Measurements from ENCODE around the gene EHMT1.

EHMT1 gene

GRCh38 chr9:137618105-137619067 lies at the start of gene EHMT1:
Gene EHMT1 (plus strand): TSS chr9:137619005. CDS start chr9:137619029, 24 bp downstream.
- no peak for TF ChIP-seq CTCF (IDR thresholded peaks at IDR 0.05; ENCODE audit: low read depth, low read length)
- H3K4me3 ChIP-seq (ENCODE audit: low read depth, low read length), result peak within 1 kb of the TSS; percentile 96

- no peak overlapping the region for H3K4me3 ChIP-seq (ENCODE audit: low read depth, low read length)
- TF ChIP-seq CTCF (IDR thresholded peaks at IDR 0.05; ENCODE audit: low read depth, low read length), result no peak
These were observed 49.1 kb upstream of the EHMT1 start for GRCh38 chr9:137569609-137570203.

- H3K4me3 ChIP-seq (ENCODE audit: low read depth, low read length), result no peak overlapping the region
- TF ChIP-seq CTCF (IDR thresholded peaks at IDR 0.05; ENCODE audit: low read depth, low read length), result no peak
These were observed 48.2 kb upstream of the EHMT1 start for GRCh38 chr9:137570566-137570965.

GRCh38 chr9:137574192-137574591 lies 44.6 kb upstream of the EHMT1 start:
- no peak overlapping the region for H3K4me3 ChIP-seq (ENCODE audit: low read depth, low read length)
- no peak for TF ChIP-seq CTCF (IDR thresholded peaks at IDR 0.05; ENCODE audit: low read depth, low read length)

GRCh38 chr9:137575364-137575715 lies 43.5 kb upstream of the EHMT1 start:
- no peak for TF ChIP-seq CTCF (IDR thresholded peaks at IDR 0.05; ENCODE audit: low read depth, low read length)
- H3K4me3 ChIP-seq (ENCODE audit: low read depth, low read length), result no peak overlapping the region

GRCh38 chr9:137575716-137576411 lies 42.9 kb upstream of the EHMT1 start:
- no peak for TF ChIP-seq CTCF (IDR thresholded peaks at IDR 0.05; ENCODE audit: low read depth, low read length)
- no peak overlapping the region for H3K4me3 ChIP-seq (ENCODE audit: low read depth, low read length)
